Left lung (tissue), 10 donors: ENCODE data around the gene LPAR1. TPM values are rescaled to one million over a fixed set of nuclear protein-coding genes. Genes with fewer than 3 reads are reported as not detected.
"Not testable (repeated sequence)": the region's sequence is repeated elsewhere in the genome, so short reads cannot be mapped to it uniquely, and the experiment has no call there.

Experiments
- ATAC-seq: fragments of 200-7000 bp; cut with Tn5 transposase; one replicate; pipeline ENCODE4 v1.9.1; 2020; ENCODE audit warnings: moderate library complexity
- DNase-seq, 4 donors: peaks; one replicate each; pipeline ENCODE4 v3.0.0-alpha.2; 2013 to 2020
- H3K27ac ChIP-seq, 2 donors: fragments of 200-600 bp; sonication (generic) in 1 of 2; one replicate each; pipeline versions ENCODE4 v1.5.0 to v1.8.0; 2020 to 2021
- H3K27me3 ChIP-seq, 2 donors: fragments of 200-600 bp; sonication (generic) in 1 of 2; one replicate each; pipeline versions ENCODE4 v1.5.0 to v1.8.0; 2020 to 2021
- H3K36me3 ChIP-seq, 2 donors: fragments of 200-600 bp; sonication (generic) in 1 of 2; one replicate each; pipeline versions ENCODE4 v1.5.0 to v1.8.0; 2020 to 2021
- H3K4me1 ChIP-seq, 2 donors: fragments of 200-600 bp; one replicate each; pipeline ENCODE4 v1.8.0; 2021
- H3K4me3 ChIP-seq, 2 donors: fragments of 200-600 bp; sonication (generic) in 1 of 2; one replicate each; pipeline versions ENCODE4 v1.5.0 to v1.8.0; 2020 to 2021; ENCODE audit warnings: mild to moderate bottlenecking in 1 of 2
- H3K9me3 ChIP-seq, 2 donors: fragments of 200-600 bp; sonication (generic) in 1 of 2; one replicate each; pipeline versions ENCODE4 v1.5.0 to v1.8.0; 2020 to 2021
- CTCF ChIP-seq, 2 donors: fragments of 200-600 bp; sonication (generic) in 1 of 2; IDR thresholded peaks; one replicate each; pipeline versions ENCODE4 v1.5.0 to v1.8.0; 2021; ENCODE audit warnings: antibody characterized with exemption in 2 of 2
- intact Hi-C, 2 donors: fragments of 100-400 bp; cut with DNase I; formaldehyde crosslinking; loops; one replicate each; pipeline versions ENCODE4 v1.11.2 to v1.14.2; 2022
- polyA plus RNA-seq, 6 donors: library from polyadenylated mRNA; unstranded; fragments of 120-200 nt; gene quantifications; one replicate each; pipeline ENCODE4 v1.2.1, GENCODE V29; 2013; ENCODE audit not compliant: insufficient read length in 6 of 6
- total RNA-seq, 2 donors: library from RNA; stranded (reverse); fragmentation: NEBNext Ultra II Directional; extraction: Animal tissue kit (Norgen Biotek cat#: 25700); gene quantifications; one replicate each; pipeline ENCODE4 v1.2.1, GENCODE V29; 2021
- donor health status: DM: no; HTN: yes; CAD: no.
- donor health status: DM: no; HTN: no; CAD: no.

The LPAR1 gene
- total and polyA plus RNA-seq, 8 donors, result 23.3 to 72.7 (median 60.7) TPM

GRCh38 chr9:110871736-110872135, 166.5 kb downstream of the LPAR1 start:
- Histone ChIP-seq H3K4me3 (no peak overlapping the region), H3K27me3 (no peaks in the 10 kb centered on the region), H3K27ac (no peak overlapping the region), H3K4me1 (no peaks in the 10 kb centered on the region), H3K36me3 (no peaks in the 10 kb centered on the region), H3K9me3 (no peaks in the 10 kb centered on the region)
- ATAC-seq (no peak), DNase-seq (no peak)
- TF ChIP-seq CTCF (IDR thresholded peaks at IDR 0.05), result no peak
- intact Hi-C loops, result loop anchor here in 1 of 2 donors (10.0 kb wide), 1 partner anchor 63 kb away; no protein-coding TSS in a partner anchor

DNA sequence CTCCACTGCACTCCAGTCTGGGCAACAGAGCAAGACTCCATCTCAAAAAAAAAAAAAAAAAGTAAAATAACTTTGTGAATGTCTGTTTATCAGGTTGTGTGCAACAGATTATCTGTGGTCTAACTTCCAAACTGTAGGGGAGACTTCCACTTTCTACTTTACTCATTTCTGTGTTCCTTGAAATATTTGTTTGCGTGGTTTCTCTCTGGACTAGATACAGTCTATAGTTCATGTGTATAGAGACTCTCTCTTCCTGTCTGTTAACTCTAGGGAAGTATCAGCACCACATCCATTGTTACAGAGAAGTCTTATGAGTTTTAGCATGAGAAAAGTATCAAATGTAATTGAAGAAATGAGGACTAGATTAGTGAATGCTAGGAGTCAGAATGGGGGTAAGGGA, 168.3 kb downstream of the LPAR1 start:
- intact Hi-C loops, result loop anchor here in 1 of 2 donors (10.0 kb wide), 1 partner anchor 65 kb away; no protein-coding TSS in a partner anchor
- DNase-seq, result no peak
- no peak for ATAC-seq
- no peaks in the 10 kb centered on the region for H3K9me3 ChIP-seq
- no peak overlapping the region for H3K4me3 ChIP-seq
- H3K4me1 ChIP-seq, result no peaks in the 10 kb centered on the region
- no peaks in the 10 kb centered on the region for H3K36me3 ChIP-seq
- no peak for TF ChIP-seq CTCF (IDR thresholded peaks at IDR 0.05)
- no peaks in the 10 kb centered on the region for H3K27me3 ChIP-seq
- no peak overlapping the region for H3K27ac ChIP-seq

GRCh38 chr9:110864011-110864410, 174.3 kb downstream of the LPAR1 start:
- DNase-seq, result no peak
- ATAC-seq, result no peak
- intact Hi-C loops, result no loop called here

GRCh38 chr9:110861370-110862110, 176.7 kb downstream of the LPAR1 start:
- ATAC-seq, H3K4me3 ChIP-seq, DNase-seq, H3K4me1 ChIP-seq, H3K36me3 ChIP-seq, H3K27me3 ChIP-seq, intact Hi-C loops, H3K27ac ChIP-seq: not testable (repeated sequence)
- peaks cover 0 to 33% of the 10 kb centered on the region in 2 donors for H3K9me3 ChIP-seq

More at GRCh38 chr9:110864011-110864410, 174.3 kb downstream of the LPAR1 start:
- H3K36me3 ChIP-seq, result no peaks in the 10 kb centered on the region
- no peaks in the 10 kb centered on the region for H3K27me3 ChIP-seq
- peaks cover 0 to 32% of the 10 kb centered on the region in 2 donors for H3K9me3 ChIP-seq
- TF ChIP-seq CTCF (IDR thresholded peaks at IDR 0.05), result no peak
- no peaks in the 10 kb centered on the region for H3K4me1 ChIP-seq
- no peak overlapping the region for H3K27ac ChIP-seq
- H3K4me3 ChIP-seq, result no peak overlapping the region

GRCh38 chr9:110856772-110857171, 181.5 kb downstream of the LPAR1 start:
- Histone ChIP-seq H3K36me3 (no peaks in the 10 kb centered on the region), H3K4me3 (no peak overlapping the region), H3K27me3 (no peaks in the 10 kb centered on the region), H3K4me1 (no peaks in the 10 kb centered on the region), H3K27ac (no peak overlapping the region), H3K9me3 (peaks cover 0 to 42% of the 10 kb centered on the region in 2 donors)
- TF ChIP-seq CTCF (IDR thresholded peaks at IDR 0.05), result no peak
- no peak for DNase-seq
- intact Hi-C loops, result no loop called here
- ATAC-seq, result no peak
